GM21526 (cell line): ENCODE results near the gene BCL2.
A peak's percentile ranks its signal among the peaks of the same experiment; 100 is the strongest.
"Not testable (repeated sequence)": the region's sequence is repeated elsewhere in the genome, so short reads cannot be mapped to it uniquely, and the experiment has no call there.

Source experiments
- ATAC-seq: cut with Tn5 transposase; IDR thresholded peaks from one replicate; pipeline ENCODE4 v1.9.1; 2021; ENCODE audit warnings: moderate library complexity; ENCODE audit not compliant: unreplicated experiment, low FRiP score

The BCL2 gene

DNA sequence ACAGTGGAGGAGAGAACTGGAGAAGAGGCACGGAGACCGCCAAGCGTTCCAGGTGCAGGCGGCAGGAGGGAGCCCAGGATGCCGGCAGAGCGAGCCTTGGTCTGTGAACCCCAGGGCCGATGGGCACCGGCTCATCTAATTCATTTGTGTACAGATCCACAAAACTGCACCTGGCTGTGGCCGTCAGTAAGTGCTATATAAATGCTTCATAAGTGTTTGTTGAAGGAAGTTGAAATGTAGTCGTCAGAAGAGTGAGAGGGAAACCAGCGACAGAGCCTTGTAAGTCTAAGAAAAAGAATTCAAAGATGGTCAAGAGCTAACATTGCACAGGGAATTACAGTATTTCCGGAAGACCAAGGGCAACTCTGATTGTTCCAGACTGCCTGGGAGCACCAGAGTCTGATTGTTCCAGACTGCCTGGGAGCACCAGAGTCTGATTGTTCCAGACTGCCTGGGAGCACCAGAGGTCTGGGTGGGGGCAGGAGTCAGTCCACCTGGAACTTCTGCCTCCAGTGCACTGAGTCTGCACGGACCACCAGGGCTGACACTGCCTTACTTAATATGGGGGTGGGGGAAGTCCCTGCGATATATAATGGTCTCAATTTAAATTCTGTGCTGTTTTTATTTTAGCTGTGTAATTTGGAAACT lies 112.3 kb downstream of the BCL2 start:
- no peak for ATAC-seq

GRCh38 chr18:63206433-63207142 lies 113.0 kb downstream of the BCL2 start:
- no peak for ATAC-seq

- no peak for ATAC-seq
Observed at GRCh38 chr18:63205791-63206252, 113.7 kb downstream of the BCL2 start.

DNA sequence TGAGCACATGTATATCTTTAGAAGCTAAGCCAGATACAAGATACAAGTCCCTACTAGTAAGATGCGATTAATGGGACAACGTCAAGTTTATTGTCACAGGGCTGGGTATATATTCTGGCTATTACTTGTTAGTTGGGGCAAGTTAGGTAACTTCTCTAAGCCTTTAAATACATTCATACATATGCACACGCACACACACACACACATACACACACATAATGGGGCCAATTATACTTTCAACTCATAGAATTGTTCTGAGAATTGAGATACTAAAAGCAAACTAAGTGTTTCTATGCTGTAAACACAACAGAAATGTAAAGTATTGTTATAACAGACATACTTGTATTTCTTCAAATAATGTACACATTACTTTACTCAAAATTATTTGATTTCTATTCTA lies 116.1 kb downstream of the BCL2 start:
- ATAC-seq = no peak

DNA sequence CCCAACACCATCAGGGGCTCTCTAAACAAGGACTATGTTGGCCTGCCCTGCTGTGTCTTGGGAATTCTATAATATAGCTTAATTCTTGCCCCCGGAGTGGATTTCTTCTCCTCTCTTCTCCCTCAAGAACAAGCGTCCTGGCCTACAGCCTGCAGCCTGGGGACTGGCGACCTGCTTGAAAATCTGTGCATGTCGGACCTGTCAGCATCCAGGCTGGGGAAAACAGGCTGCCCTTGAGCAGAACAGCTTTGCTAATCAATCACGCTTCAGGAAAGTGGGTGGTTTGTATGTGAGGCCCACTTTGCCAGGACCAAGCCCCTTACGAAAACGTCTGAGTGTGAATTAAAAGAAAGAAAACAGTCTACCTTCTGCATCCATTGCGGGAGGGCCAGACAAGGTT lies 116.7 kb downstream of the BCL2 start:
- ATAC-seq = no peak

DNA sequence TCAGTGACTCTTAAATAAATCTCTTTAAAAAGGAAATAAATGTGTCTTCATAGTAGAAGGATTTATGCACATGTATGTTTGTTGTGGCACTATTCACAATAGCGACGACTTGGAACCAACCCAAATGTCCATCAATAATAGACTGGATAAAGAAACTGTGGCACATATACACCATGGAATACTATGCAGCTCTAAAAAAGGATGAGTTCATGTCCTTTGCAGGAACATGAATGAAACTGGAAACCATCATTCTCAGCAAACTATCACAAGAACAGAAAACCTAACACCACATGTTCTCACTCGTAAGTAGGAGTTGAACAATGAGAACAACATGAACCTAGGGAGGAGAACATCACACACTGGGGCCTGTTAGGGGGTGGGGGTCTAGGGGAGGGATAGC lies 118.1 kb downstream of the BCL2 start:
- ATAC-seq = not testable (repeated sequence)

DNA sequence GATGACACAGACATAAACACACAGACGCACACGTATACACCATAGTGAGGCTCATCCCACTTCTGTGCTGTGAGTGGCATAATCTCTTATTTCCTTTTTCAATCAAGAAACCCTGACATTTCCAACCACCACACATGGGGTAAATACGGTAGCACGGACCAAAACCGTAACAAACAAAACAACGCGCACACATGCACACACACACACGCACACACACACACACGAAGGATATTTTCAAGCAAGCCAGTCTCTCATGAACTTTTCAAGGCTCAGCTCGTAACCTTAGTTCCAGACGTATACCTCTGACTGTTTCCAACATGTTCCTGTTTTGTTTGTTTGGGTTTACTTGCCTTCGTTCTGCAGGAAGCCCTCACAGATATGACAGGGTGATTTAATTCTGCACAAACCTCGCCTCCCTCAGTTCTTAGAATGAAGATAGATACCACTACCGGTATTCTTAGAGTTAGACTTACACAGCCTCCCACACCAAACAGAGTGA lies 119.8 kb downstream of the BCL2 start:
- no peak for ATAC-seq

- no peak for ATAC-seq
Observed at GRCh38 chr18:63198868-63199742, 120.5 kb downstream of the BCL2 start.

DNA sequence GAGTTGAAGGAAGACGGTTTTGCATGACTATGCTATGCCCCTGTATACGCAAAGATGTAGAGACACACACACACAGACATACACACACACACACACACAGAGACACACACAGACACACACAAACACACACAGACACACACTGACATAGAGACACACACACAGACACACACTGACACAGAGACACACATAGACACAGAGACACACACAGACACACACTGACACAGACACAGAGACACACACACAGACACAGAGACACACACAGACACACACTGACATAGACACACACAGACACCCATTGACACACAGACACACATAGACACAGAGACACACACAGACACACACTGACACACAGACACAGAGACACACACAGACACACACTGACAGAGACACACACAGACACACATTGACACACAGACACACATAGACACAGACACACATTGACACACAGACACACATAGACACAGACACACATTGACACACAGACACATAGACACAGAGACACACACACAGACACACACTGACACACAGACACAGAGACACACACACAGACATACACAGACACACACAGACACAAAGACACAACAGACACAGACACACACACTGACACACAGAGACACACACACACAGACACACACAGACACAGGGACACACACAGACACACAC lies 121.3 kb downstream of the BCL2 start:
- ATAC-seq = no peak

GRCh38 chr18:63197246-63197869 lies 122.2 kb downstream of the BCL2 start:
- no peak for ATAC-seq

DNA sequence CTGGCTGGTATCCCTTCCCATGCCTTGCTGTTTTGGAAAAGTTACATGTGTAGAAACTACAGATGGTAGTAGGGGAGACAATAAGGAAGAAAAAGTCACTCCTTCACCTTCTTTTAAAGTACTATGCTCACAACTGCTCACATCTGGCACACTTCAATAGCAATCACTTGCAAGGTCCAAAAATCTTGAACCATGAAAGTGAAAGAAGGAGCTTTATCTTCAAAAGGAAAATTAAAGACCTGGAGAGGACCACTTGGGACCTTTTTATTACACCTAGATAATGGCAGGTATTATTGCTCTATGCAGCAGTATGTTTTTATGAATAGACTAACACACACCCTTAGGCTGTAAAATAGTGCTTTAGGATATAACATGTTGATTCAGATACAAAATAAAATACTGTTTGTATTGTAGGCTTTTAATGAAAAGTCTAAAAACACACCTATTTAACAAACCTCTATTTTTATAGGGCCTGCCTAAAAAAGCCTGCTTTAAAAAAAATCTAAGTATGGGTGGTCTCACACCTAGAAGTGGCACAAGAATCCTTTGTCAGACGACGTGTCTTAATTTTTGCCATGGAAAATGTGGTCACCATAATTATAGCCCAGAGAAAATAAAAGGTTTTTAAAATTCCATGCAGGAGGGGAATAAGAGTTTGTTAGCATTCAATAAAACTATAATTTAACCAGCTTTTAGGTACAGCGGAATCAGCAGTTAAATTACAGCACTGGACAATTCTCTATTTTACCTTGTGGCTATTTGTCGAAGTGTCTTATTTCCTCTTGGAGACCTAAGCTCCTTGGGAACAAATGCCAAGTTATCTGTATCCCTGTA lies 124.0 kb downstream of the BCL2 start:
- no peak for ATAC-seq

- ATAC-seq = no peak
Observed at GRCh38 chr18:63192885-63193349, 126.7 kb downstream of the BCL2 start.

DNA sequence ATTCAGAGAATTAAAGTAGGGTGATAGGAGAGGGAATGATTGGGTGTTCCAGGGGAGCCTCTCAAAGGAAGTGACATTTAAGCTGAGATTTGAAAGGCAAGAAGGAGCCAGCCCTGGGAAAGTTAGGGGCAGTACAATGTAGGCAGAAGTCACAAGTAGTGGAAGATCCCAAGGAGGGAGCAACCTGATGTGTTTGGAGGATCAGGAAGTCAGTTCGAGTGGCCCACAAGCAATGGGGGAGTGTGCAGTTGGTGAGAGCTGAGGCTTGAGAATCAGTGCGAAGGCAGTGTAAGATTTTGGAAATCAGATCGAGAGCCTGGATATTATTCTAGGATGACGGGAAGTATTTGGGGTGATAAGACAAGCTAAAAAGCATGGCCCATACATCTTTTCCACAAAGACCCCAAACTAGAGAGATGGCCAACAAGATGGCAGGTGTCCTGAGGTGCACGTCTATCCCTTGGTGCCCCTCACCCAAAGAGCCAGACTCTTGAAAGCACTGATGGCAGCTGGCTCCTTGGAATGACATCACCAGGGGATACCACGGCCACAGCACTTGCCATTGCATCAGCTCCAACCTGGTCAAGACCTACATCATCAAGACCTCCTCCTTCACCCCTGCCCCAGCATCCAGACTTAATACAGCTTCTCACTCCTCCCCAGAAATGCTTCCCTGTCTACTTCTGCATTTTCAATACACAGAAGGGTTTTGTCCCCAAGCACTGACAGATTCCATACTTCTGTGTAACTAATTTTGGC lies 127.3 kb downstream of the BCL2 start:
- ATAC-seq = no peak

DNA sequence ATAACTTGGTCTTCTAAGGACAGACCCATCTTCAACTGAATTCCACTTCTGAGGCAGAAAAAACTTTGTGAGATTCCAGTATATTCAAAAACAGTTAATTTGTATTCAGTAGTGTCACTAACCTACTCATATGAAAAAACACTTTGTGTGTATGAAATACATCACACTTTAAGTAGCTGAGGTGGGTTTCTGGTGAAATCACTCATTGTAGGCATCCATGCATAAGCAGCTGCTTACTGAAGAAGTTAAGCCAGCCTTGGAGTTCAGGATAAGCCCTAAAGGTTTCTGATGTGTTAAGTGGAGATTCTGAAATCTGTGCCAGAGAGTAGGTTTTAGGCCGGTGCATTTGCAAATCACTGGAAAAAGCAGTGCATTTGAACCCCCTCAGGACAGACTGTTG lies 128.2 kb downstream of the BCL2 start:
- no peak for ATAC-seq

DNA sequence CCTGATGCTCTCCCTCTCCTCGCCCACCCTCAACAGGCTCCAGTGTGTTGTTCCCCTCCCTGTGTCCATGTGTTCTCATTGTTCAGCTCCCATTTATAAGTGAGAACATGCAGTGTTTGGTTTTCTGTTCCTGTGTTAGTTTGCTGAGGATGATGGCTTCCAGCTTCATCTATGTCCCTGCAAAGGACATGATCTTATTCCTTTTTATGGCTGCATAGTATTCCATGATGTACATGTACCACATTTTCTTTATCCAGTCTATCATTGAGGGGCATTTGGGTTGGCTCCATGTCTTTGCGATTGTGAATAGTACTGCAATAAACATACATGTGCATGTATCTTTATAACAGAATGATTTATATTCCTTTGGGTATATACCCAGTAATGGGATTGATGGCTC lies 128.7 kb downstream of the BCL2 start:
- ATAC-seq = not testable (repeated sequence)

DNA sequence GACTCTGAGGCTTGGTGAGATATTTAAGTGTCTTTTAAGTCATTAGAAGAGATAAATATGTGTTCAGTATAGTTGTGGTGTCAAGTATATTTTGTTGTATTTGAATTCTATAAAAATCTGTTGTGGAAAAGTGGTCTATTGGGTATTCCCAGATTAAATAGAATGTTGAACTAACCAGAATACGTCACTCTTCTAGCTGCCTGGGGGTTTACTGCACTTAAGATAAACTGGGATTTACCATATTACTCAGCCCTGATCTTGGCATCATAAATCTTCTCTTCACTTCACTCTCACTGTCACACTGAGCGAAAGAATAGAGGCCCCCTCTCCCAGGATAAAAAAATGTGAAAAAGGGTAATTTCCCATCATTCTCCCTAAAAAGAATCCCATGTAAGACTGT lies 129.8 kb downstream of the BCL2 start:
- ATAC-seq = no peak

GRCh38 chr18:63189041-63189440 lies 130.5 kb downstream of the BCL2 start:
- no peak for ATAC-seq

- ATAC-seq = peak; percentile 41
Observed at GRCh38 chr18:63187791-63188460, 131.6 kb downstream of the BCL2 start.
